ENCODE results near the gene ATP2C2.

GRCh38 chr16:84379709-84380362, 11.5 kb downstream of the ATP2C2 start:
- no peak for TF ChIP-seq PAX5 (IDR thresholded peaks at IDR 0.05; ENCODE audit: insufficient read depth, low read length, severe bottlenecking)
- no peak for TF ChIP-seq POLR2A (IDR thresholded peaks at IDR 0.05; ENCODE audit: low read depth, low read length)
- no peak for TF ChIP-seq POLR2AphosphoS5 (IDR thresholded peaks at IDR 0.05; ENCODE audit: low read depth, low read length)
- no peak for TF ChIP-seq POU2F2 (IDR thresholded peaks at IDR 0.05; ENCODE audit: low read depth, low read length)
